ENCODE data around the gene EXD2.

DNA sequence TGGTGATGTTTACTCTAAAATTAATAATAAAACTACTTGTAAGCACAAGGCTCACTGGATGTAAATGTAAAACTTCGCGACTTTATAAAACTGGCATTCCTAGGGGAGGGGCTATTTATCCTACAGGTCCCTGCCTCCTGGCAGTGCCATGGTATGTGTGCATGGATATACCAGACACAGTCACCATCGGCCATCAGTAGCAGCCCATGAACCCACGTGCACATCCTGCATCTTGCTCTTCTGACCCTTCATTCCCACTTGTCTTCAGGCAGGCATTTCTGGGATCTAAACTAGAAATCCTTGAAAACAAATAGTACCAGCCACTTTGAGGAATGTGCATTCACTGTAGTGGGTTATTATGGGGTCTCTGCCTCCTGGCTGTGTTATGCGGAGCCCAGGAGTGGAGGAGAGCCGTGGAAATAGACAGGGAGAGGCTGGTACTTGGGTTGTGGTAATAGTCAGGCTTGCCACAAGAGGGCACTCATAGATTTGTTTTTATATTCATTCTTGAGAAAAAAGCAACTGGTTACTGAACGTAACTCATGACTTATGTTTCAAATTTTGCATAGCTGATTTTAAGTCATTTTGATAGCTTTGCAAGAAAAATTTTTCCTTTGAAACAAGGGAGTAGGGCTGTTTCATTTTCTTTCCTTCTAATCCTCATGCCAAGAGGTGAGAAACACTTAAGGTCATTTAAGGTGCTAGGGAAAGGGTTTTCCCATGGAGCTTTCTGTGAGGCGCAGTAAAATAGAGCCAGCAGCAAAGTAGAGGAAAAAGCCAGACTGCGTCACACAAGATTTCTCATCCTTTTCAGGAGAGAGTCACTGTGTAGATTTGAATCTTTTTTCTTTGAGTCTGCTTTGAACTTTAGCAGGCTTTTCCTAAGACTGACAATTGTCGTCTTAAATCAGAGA lies 51.3 kb downstream of the EXD2 start:
- no peak for TF ChIP-seq POLR2A (IDR thresholded peaks at IDR 0.05)
- TF ChIP-seq, protein P1, sequence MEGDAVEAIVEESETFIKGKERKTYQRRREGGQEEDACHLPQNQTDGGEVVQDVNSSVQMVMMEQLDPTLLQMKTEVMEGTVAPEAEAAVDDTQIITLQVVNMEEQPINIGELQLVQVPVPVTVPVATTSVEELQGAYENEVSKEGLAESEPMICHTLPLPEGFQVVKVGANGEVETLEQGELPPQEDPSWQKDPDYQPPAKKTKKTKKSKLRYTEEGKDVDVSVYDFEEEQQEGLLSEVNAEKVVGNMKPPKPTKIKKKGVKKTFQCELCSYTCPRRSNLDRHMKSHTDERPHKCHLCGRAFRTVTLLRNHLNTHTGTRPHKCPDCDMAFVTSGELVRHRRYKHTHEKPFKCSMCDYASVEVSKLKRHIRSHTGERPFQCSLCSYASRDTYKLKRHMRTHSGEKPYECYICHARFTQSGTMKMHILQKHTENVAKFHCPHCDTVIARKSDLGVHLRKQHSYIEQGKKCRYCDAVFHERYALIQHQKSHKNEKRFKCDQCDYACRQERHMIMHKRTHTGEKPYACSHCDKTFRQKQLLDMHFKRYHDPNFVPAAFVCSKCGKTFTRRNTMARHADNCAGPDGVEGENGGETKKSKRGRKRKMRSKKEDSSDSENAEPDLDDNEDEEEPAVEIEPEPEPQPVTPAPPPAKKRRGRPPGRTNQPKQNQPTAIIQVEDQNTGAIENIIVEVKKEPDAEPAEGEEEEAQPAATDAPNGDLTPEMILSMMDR (IDR thresholded peaks at IDR 0.05): peak in 1 of 3 donors; percentile 63

Data from lower leg skin (tissue), 3 donors.